HG02623 (cell line): ENCODE measurements around the gene AOX1.
"Not testable (repeated sequence)": the region's sequence is repeated elsewhere in the genome, so short reads cannot be mapped to it uniquely, and the experiment has no call there.

Experiments
- ATAC-seq: cut with Tn5 transposase; IDR thresholded peaks from one replicate; pipeline ENCODE4 v1.9.1; 2021; ENCODE audit warnings: moderate library complexity; ENCODE audit not compliant: unreplicated experiment

AOX1 gene

GRCh38 chr2:200625282-200625681 is 39.5 kb downstream of the AOX1 start:
- no peak for ATAC-seq

GRCh38 chr2:200625958-200626363 is 40.1 kb downstream of the AOX1 start:
- no peak for ATAC-seq

GRCh38 chr2:200627110-200627770 is 41.4 kb downstream of the AOX1 start:
- no peak for ATAC-seq

- ATAC-seq = not testable (repeated sequence)
Observed at GRCh38 chr2:200628461-200628860, 42.6 kb downstream of the AOX1 start.

GRCh38 chr2:200631287-200631686 is 45.5 kb downstream of the AOX1 start:
- no peak for ATAC-seq

- ATAC-seq = no peak
Observed at GRCh38 chr2:200634231-200634964, 48.6 kb downstream of the AOX1 start.

- ATAC-seq = no peak
Observed at GRCh38 chr2:200635251-200635650, 49.4 kb downstream of the AOX1 start.

- no peak for ATAC-seq
Observed at GRCh38 chr2:200637901-200638300, 52.1 kb downstream of the AOX1 start.

- ATAC-seq = no peak
Observed at GRCh38 chr2:200640176-200640575, 54.4 kb downstream of the AOX1 start.

- no peak for ATAC-seq
Observed at GRCh38 chr2:200640901-200641300, 55.1 kb downstream of the AOX1 start.

- not testable (repeated sequence) for ATAC-seq
Observed at GRCh38 chr2:200648518-200649281, 62.9 kb downstream of the AOX1 start.

GRCh38 chr2:200649724-200650123 is 63.9 kb downstream of the AOX1 start:
- ATAC-seq = no peak

- no peak for ATAC-seq
Observed at GRCh38 chr2:200650195-200650594, 64.4 kb downstream of the AOX1 start.

- ATAC-seq = no peak
Observed at GRCh38 chr2:200652158-200652557, 66.3 kb downstream of the AOX1 start.

- ATAC-seq = no peak
Observed at GRCh38 chr2:200653021-200653420, 67.2 kb downstream of the AOX1 start.

- ATAC-seq = no peak
Observed at GRCh38 chr2:200654823-200655222, 69.0 kb downstream of the AOX1 start.

GRCh38 chr2:200655918-200656580 is 70.2 kb downstream of the AOX1 start:
- ATAC-seq = no peak

GRCh38 chr2:200658278-200658864 is 72.6 kb downstream of the AOX1 start:
- ATAC-seq = no peak

GRCh38 chr2:200659410-200659809 is 73.6 kb downstream of the AOX1 start:
- ATAC-seq = no peak

GRCh38 chr2:200661477-200661876 is 75.7 kb downstream of the AOX1 start:
- no peak for ATAC-seq

GRCh38 chr2:200662727-200663126 is 76.9 kb downstream of the AOX1 start:
- ATAC-seq = no peak
